GM12878 (cell line): ENCODE measurements around the gene IQCK. TPM values are rescaled to one million over a fixed set of nuclear protein-coding genes. Genes with fewer than 3 reads are reported as not detected.

Experiments used
- ATAC-seq: fragments of 200-7000 bp; cut with Tn5 transposase; 3 replicates; pipeline ENCODE4 v1.9.1; 2020; ENCODE audit warnings: mild to moderate bottlenecking, moderate library complexity
- BruUV-seq: library from RNA; stranded (reverse); fragments of 400-500 nt; replicated peaks from 2 replicates; lab custom pipeline; 2021; lab: Mats Ljungman, UMichigan
- CTCF ChIA-PET: fragments of 300-600 bp; sonication (Branson Sonifier 250); formaldehyde crosslinking; extraction: SDS; loops from one replicate; lab custom pipeline; 2021; ENCODE audit warnings: inconsistent platforms; lab: Yijun Ruan, JAX
- POLR2A ChIA-PET: fragments of 350-600 bp; formaldehyde crosslinking; extraction: SDS; loops from one replicate; lab custom pipeline; 2021; ENCODE audit warnings: inconsistent platforms; lab: Charles Lee
- RAD21 ChIA-PET: fragments of 300-600 bp; sonication (Branson Sonifier 250); formaldehyde crosslinking; loops from one replicate; lab custom pipeline; 2023; ENCODE audit warnings: antibody characterized with exemption; ENCODE audit not compliant: unreplicated experiment; lab: Charles Lee
- SMC1A ChIA-PET: fragments of 300-600 bp; sonication (Branson Sonifier 250); formaldehyde crosslinking; loops from one replicate; lab custom pipeline; 2023; ENCODE audit not compliant: unreplicated experiment, uncharacterized antibody; lab: Charles Lee
- DNase-seq: peaks from one replicate; pipeline ENCODE4 v3.0.0-alpha.2; 2011; ENCODE audit warnings: low read depth, low spot score
- FAIRE-seq: peaks from 3 replicates; lab custom pipeline; 2011; peaks lifted over from hg19 to GRCh38; lab: Jason Lieb, UNC
- H2AFZ ChIP-seq: 2 replicates; pipeline ENCODE4 v1.6.0; 2011; ENCODE audit warnings: low read depth, low read length, control low read depth; ENCODE audit not compliant: control insufficient read depth
- H3K27ac ChIP-seq: 2 replicates; pipeline ENCODE4 v1.5.1; 2011; ENCODE audit warnings: control low read depth; ENCODE audit not compliant: control insufficient read depth, insufficient read depth
- H3K27me3 ChIP-seq, 2 experiments: replicated peaks in 1 of 2; 2 replicates each; pipeline versions ENCODE4 v1.6.0 to v1.6.1; 2011; ENCODE audit warnings: low read length in 1 of 2; ENCODE audit not compliant: control insufficient read depth in 2 of 2, insufficient read depth in 2 of 2
- H3K36me3 ChIP-seq, 2 experiments: 2 replicates each; pipeline ENCODE4 v1.5.1; 2011; ENCODE audit warnings: low read length in 1 of 2; ENCODE audit not compliant: control insufficient read depth in 2 of 2, insufficient read depth in 2 of 2
- H3K4me1 ChIP-seq: 2 replicates; pipeline ENCODE4 v1.6.1; 2011; ENCODE audit warnings: mild to moderate bottlenecking, low read length, moderate library complexity, mixed read lengths; ENCODE audit not compliant: control insufficient read depth, insufficient read depth
- H3K4me2 ChIP-seq: 2 replicates; pipeline ENCODE4 v1.6.0; 2011; ENCODE audit warnings: control low read depth; ENCODE audit not compliant: control insufficient read depth, insufficient read depth
- H3K4me3 ChIP-seq: fragments of 200-600 bp; sonication (generic); 2 replicates; pipeline ENCODE4 v1.5.1; 2016
- H3K79me2 ChIP-seq: 2 replicates; pipeline ENCODE4 v1.6.0; 2011; ENCODE audit warnings: low read length; ENCODE audit not compliant: control insufficient read depth, insufficient read depth
- H3K9ac ChIP-seq: 2 replicates; pipeline ENCODE4 v1.8.0; 2011; ENCODE audit warnings: low read length, control low read depth, mixed read lengths; ENCODE audit not compliant: control insufficient read depth, insufficient read depth
- H3K9me3 ChIP-seq: replicated peaks from 3 replicates; pipeline ENCODE4 v1.5.1; 2011; ENCODE audit warnings: mild to moderate bottlenecking, low read length; ENCODE audit not compliant: control insufficient read depth, insufficient read depth
- H4K20me1 ChIP-seq: 2 replicates; pipeline ENCODE4 v1.6.0; 2011; ENCODE audit not compliant: control insufficient read depth, insufficient read depth
- ASH2L ChIP-seq: fragments of 300-600, 200-600 bp; sonication (generic); IDR thresholded peaks from 2 replicates; pipeline ENCODE4 v1.6.1; 2017; ENCODE audit warnings: low read depth, mild to moderate bottlenecking, borderline replicate concordance
- BHLHE40 ChIP-seq, 2 experiments: fragments of 450-650 bp in 1 of 2; IDR thresholded peaks; 2 replicates each; pipeline ENCODE4 v1.6.1; 2011 to 2017; ENCODE audit warnings: low read depth in 2 of 2, borderline replicate concordance in 1 of 2, improper control_type of control experiment in 1 of 2, low read length in 1 of 2, mild to moderate bottlenecking in 1 of 2
- CREM ChIP-seq: IDR thresholded peaks from 2 replicates; pipeline ENCODE4 v1.6.1; 2014; ENCODE audit warnings: antibody characterized with exemption, low read depth
- FOS ChIP-seq: IDR thresholded peaks from 3 replicates; pipeline ENCODE4 v1.6.1; 2011; ENCODE audit warnings: borderline replicate concordance; ENCODE audit not compliant: insufficient read length; ENCODE audit errors: extremely low read depth
- GABPA ChIP-seq: IDR thresholded peaks from 2 replicates; pipeline ENCODE4 v1.6.1; 2014; ENCODE audit warnings: antibody characterized with exemption, low read depth, mild to moderate bottlenecking, inconsistent platforms
- HDGF ChIP-seq: fragments of 450-650 bp; IDR thresholded peaks from 2 replicates; pipeline ENCODE4 v1.6.1; 2016; ENCODE audit warnings: antibody characterized with exemption
- IRF3 ChIP-seq: fragments of 450-650 bp; IDR thresholded peaks from 2 replicates; pipeline ENCODE4 v1.6.1; 2014; ENCODE audit warnings: mild to moderate bottlenecking
- NBN ChIP-seq: fragments of 450-650 bp; IDR thresholded peaks from 2 replicates; pipeline ENCODE4 v1.6.1; 2016
- NFIC ChIP-seq: IDR thresholded peaks from 2 replicates; pipeline ENCODE4 v1.6.1; 2012; ENCODE audit warnings: low read depth, mild to moderate bottlenecking, inconsistent platforms, low read length, moderate library complexity
- PAX8 ChIP-seq: fragments of 450-650 bp; IDR thresholded peaks from 2 replicates; pipeline ENCODE4 v1.6.1; 2017; ENCODE audit warnings: mild to moderate bottlenecking, moderate library complexity
- PKNOX1 ChIP-seq: fragments of 450-650 bp; IDR thresholded peaks from 2 replicates; pipeline ENCODE4 v1.6.1; 2016; ENCODE audit warnings: mild to moderate bottlenecking
- POLR2A ChIP-seq: IDR thresholded peaks from 2 replicates; pipeline ENCODE4 v1.6.1; 2011; ENCODE audit warnings: low read depth, mild to moderate bottlenecking, low read length
- RELB ChIP-seq: fragments of 450-650 bp; IDR thresholded peaks from 2 replicates; pipeline ENCODE4 v1.6.1; 2017; ENCODE audit warnings: low read depth, mild to moderate bottlenecking, moderate library complexity
- SIN3A ChIP-seq: IDR thresholded peaks from 2 replicates; pipeline ENCODE4 v1.6.1; 2012; ENCODE audit warnings: low read depth, low read length, improper control_type of control experiment
- SMAD5 ChIP-seq: IDR thresholded peaks from 2 replicates; pipeline ENCODE4 v1.6.1; 2016; ENCODE audit warnings: antibody characterized with exemption, low read depth
- SMC3 ChIP-seq: IDR thresholded peaks from 2 replicates; pipeline ENCODE4 v1.6.1; 2011; ENCODE audit warnings: low read length, improper control_type of control experiment, borderline replicate concordance
- STAT1 ChIP-seq: fragments of 450-650 bp; conservative IDR thresholded peaks from 2 replicates; pipeline ENCODE4 v1.6.1; 2014; ENCODE audit warnings: antibody characterized with exemption, mild to moderate bottlenecking
- ZNF622 ChIP-seq: fragments of 450-650 bp; IDR thresholded peaks from 2 replicates; pipeline ENCODE4 v1.6.1; 2017; ENCODE audit warnings: mild to moderate bottlenecking, inconsistent platforms
- WGBS: methylation state at CpG from one replicate; pipeline ENCODE4 v1.1.6; 2016; ENCODE audit warnings: low lambda C conversion rate; ENCODE audit not compliant: insufficient replicate concordance, insufficient coverage; ENCODE audit errors: missing lambda C conversion rate; 5-methylcytosine and 5-hydroxymethylcytosine counted together
- in situ Hi-C: fragments of 300-500 bp; cut with MboI; formaldehyde crosslinking; loops from 9 replicates; pipeline ENCODE4 v1.14.3; 2018; ENCODE audit warnings: mixed read lengths
- intact Hi-C: fragments of 100-400 bp; cut with micrococcal nuclease; formaldehyde crosslinking; loops from one replicate; pipeline ENCODE4 v1.14.2; 2022; ENCODE audit not compliant: unreplicated experiment
- polyA plus RNA-seq, 11 experiments: library from polyadenylated mRNA; depleted of rRNA in 4 of 11; unstranded in 6 of 11; stranded (reverse) in 5 of 11; fragments of >200 nt; fragmentation: Nextera tagmentation in 4 of 11; fragmentation: Illumina TruSeq in 1 of 11; extraction: Ambion mirVana in 4 of 11; extraction: Trizol in 1 of 11; gene quantifications; 1 replicate in 1 of 11; 2 replicates in 10 of 11; pipeline versions ENCODE4 v1.2.1 to v1.2.3, GENCODE V29; 2011 to 2016; ENCODE audit warnings: inconsistent platforms in 2 of 11, missing spikeins in 2 of 11, low read depth in 1 of 11
- total RNA-seq, 4 experiments: library from RNA; depleted of rRNA in 3 of 4; stranded (reverse); fragments of >200 nt in 3 of 4; fragmentation: Illumina TruSeq in 1 of 4; extraction: Trizol in 1 of 4; gene quantifications; 2 replicates each; pipeline versions ENCODE4 v1.2.1 to v1.2.3, GENCODE V29; 2013 to 2021
- TF ChIP-seq, protein P1 (sequence below): IDR thresholded peaks from 2 replicates; pipeline ENCODE4 v1.6.1; 2011; ENCODE audit warnings: borderline replicate concordance, low read depth, mild to moderate bottlenecking, moderate library complexity, mixed read lengths, low read length; ENCODE audit not compliant: insufficient read depth; ENCODE audit errors: extremely low read length
- TF ChIP-seq, protein P2 (sequence below): fragments of 150-350 bp; IDR thresholded peaks from 2 replicates; pipeline ENCODE4 v1.6.1; 2014; ENCODE audit warnings: mild to moderate bottlenecking, low read depth, low read length

The IQCK gene
- total and polyA plus RNA-seq, 10 of the 15 experiments (the other 5 are each of a cell fraction or from before 2014, with no cell fraction given), result 1.0 to 4.2 (median 2.4) TPM

DNA sequence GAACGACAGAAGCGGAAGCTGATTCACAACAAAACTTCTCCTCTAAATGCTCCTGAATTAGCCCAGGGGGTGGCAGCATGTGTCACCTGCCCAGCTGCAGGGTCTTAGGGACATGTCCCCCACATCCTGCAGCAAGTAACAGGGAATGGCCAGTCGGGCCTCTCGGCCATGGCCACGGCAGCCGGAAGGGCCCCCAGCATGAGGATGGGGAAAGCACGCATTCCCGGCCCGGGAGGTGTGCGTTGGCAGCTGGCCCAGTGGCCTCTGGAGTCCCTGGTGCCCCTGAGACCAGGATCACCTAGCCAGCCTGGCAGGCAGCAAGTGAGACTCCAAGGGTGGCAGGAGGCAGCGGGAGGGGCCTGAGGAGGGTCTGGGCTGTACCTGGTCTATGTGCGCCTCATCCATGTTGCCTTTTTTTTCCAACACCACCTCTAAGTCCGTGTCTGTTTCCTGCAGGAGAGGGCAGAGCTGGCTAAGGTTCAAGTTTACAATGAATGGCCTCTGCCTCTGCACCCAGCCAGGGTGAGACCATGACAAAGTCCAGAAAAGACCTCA, 7.0 kb upstream of the IQCK start:
- Histone ChIP-seq H3K9ac (no peak overlapping the region), H3K4me1 (no peaks in the 10 kb centered on the region), H2AFZ (no peak overlapping the region), H3K27me3 (no peaks in the 10 kb centered on the region), H3K79me2 (peaks cover 7% of the 10 kb centered on the region), H3K9me3 (no peaks in the 10 kb centered on the region), H3K27ac (no peak overlapping the region), H3K36me3 (peaks cover 6 to 9% of the 10 kb centered on the region in 2 experiments; a peak in 3 of 4 replicates), H3K4me2 (no peak overlapping the region), H3K4me3 (no peak overlapping the region), H4K20me1 (no peaks in the 10 kb centered on the region)
- DNase-seq (no peak), FAIRE-seq (no peak), ATAC-seq (no peak)
- ChIA-PET POLR2A (no interaction called here), RAD21 (no interaction called here), CTCF (no interaction called here), SMC1A (no interaction called here)
- in situ Hi-C loops, result no loop called here
- intact Hi-C loops, result no loop called here
- TF ChIP-seq FOS (no peak), SIN3A (no peak), ASH2L (no peak), PKNOX1 (no peak), BHLHE40 (IDR thresholded peaks at IDR 0.05; ENCODE audit: borderline replicate concordance in 1 of 2, low read depth in 2 of 2, low read length in 1 of 2) (no peak), RELB (no peak), PAX8 (no peak), IRF3 (no peak), SMAD5 (no peak), GABPA (no peak), CREM (no peak), STAT1 (no peak), ZNF622 (no peak), NFIC (no peak), NBN (no peak), POLR2A (no peak), HDGF (no peak), SMC3 (no peak)
- TF ChIP-seq, protein P1, sequence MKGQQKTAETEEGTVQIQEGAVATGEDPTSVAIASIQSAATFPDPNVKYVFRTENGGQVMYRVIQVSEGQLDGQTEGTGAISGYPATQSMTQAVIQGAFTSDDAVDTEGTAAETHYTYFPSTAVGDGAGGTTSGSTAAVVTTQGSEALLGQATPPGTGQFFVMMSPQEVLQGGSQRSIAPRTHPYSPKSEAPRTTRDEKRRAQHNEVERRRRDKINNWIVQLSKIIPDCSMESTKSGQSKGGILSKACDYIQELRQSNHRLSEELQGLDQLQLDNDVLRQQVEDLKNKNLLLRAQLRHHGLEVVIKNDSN, result no peak
- TF ChIP-seq, protein P2, sequence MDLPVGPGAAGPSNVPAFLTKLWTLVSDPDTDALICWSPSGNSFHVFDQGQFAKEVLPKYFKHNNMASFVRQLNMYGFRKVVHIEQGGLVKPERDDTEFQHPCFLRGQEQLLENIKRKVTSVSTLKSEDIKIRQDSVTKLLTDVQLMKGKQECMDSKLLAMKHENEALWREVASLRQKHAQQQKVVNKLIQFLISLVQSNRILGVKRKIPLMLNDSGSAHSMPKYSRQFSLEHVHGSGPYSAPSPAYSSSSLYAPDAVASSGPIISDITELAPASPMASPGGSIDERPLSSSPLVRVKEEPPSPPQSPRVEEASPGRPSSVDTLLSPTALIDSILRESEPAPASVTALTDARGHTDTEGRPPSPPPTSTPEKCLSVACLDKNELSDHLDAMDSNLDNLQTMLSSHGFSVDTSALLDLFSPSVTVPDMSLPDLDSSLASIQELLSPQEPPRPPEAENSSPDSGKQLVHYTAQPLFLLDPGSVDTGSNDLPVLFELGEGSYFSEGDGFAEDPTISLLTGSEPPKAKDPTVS, result no peak
- no TSS peak for BruUV-seq
- 92% methylated on average over 13 of the region's 13 CpGs for WGBS
